Measurements from ENCODE around the gene REV1. TPM values are rescaled to one million over a fixed set of nuclear protein-coding genes. Genes with fewer than 3 reads are reported as not detected.

REV1 gene
- polyA plus RNA-seq, 3 donors, result 6.5 to 39.9 (median 9.5) TPM

GRCh38 chr2:99399795-99400194 lies 90.0 kb downstream of the REV1 start:
- WGBS (ENCODE audit: insufficient coverage), result 100% methylated on average over 1 of the region's 2 CpGs
- Mint-ChIP-seq H3K9me3 (no peaks in the 10 kb centered on the region), H3K4me3 (no peak overlapping the region), H3K4me1 (no peaks in the 10 kb centered on the region), H3K36me3 (peaks cover 86 to 93% of the 10 kb centered on the region in 2 donors), H3K27me3 (ENCODE audit: low read depth in 3 of 3) (peaks cover 0 to 2% (median 1%) of the 10 kb centered on the region in 3 donors), H3K27ac (peak overlapping the region in 1 of 7 donors; percentile 10)
- Histone ChIP-seq H3K4me3 (replicated peaks in 1 of 3; ENCODE audit: low read depth in 2 of 3, low read length in 3 of 3) (no peak overlapping the region), H3K79me2 (ENCODE audit: insufficient read depth, low read length) (no peaks in the 10 kb centered on the region), H3K27me3 (ENCODE audit: control insufficient read depth in 2 of 2, insufficient read depth in 2 of 2, low read length in 2 of 2) (no peaks in the 10 kb centered on the region), H3K9me3 (replicated peaks in 1 of 2; ENCODE audit: control insufficient read depth in 1 of 2, insufficient read depth in 1 of 2, low read length in 2 of 2) (no peaks in the 10 kb centered on the region), H2AFZ (ENCODE audit: insufficient read depth, low read depth, low read length, poor library complexity, severe bottlenecking) (no peak overlapping the region), H3K27ac (ENCODE audit: low read depth in 1 of 2, low read length in 2 of 2) (no peak overlapping the region), H3K9ac (ENCODE audit: insufficient read depth, low read length, poor library complexity, severe bottlenecking) (no peak overlapping the region), H3K36me3 (replicated peaks in 1 of 2; ENCODE audit: control insufficient read depth in 1 of 2, insufficient read depth in 2 of 2, low read length in 2 of 2) (peaks cover 96 to 100% of the 10 kb centered on the region in 2 donors), H4K20me1 (ENCODE audit: insufficient read depth, low read length) (no peaks in the 10 kb centered on the region), H3K4me1 (ENCODE audit: control insufficient read depth in 1 of 2, insufficient read depth in 2 of 2, low read length in 2 of 2) (no peaks in the 10 kb centered on the region), H3K4me2 (replicated peaks; ENCODE audit: extremely low read depth, low read length, poor library complexity, severe bottlenecking) (no peak overlapping the region)
- no peak for TF ChIP-seq CTCF (IDR thresholded peaks at IDR 0.05)
- intact Hi-C loops (cut with micrococcal nuclease), result no loop called here
- DNase-seq, result no peak

GRCh38 chr2:99399063-99399462 lies 90.8 kb downstream of the REV1 start:
- Histone ChIP-seq H3K36me3 (replicated peaks in 1 of 2; ENCODE audit: control insufficient read depth in 1 of 2, insufficient read depth in 2 of 2, low read length in 2 of 2) (peaks cover 96 to 100% of the 10 kb centered on the region in 2 donors), H2AFZ (ENCODE audit: insufficient read depth, low read depth, low read length, poor library complexity, severe bottlenecking) (no peak overlapping the region), H3K9ac (ENCODE audit: insufficient read depth, low read length, poor library complexity, severe bottlenecking) (no peak overlapping the region), H3K79me2 (ENCODE audit: insufficient read depth, low read length) (no peaks in the 10 kb centered on the region), H3K27ac (ENCODE audit: low read depth in 1 of 2, low read length in 2 of 2) (peak overlapping the region in 1 of 2 donors; percentile 16), H3K27me3 (ENCODE audit: control insufficient read depth in 2 of 2, insufficient read depth in 2 of 2, low read length in 2 of 2) (no peaks in the 10 kb centered on the region), H4K20me1 (ENCODE audit: insufficient read depth, low read length) (no peaks in the 10 kb centered on the region), H3K4me2 (replicated peaks; ENCODE audit: extremely low read depth, low read length, poor library complexity, severe bottlenecking) (no peak overlapping the region), H3K9me3 (replicated peaks in 1 of 2; ENCODE audit: control insufficient read depth in 1 of 2, insufficient read depth in 1 of 2, low read length in 2 of 2) (no peaks in the 10 kb centered on the region), H3K4me3 (replicated peaks in 1 of 3; ENCODE audit: low read depth in 2 of 3, low read length in 3 of 3) (no peak overlapping the region), H3K4me1 (ENCODE audit: control insufficient read depth in 1 of 2, insufficient read depth in 2 of 2, low read length in 2 of 2) (no peaks in the 10 kb centered on the region)
- Mint-ChIP-seq H3K27me3 (ENCODE audit: low read depth in 3 of 3) (peaks cover 0 to 2% (median 1%) of the 10 kb centered on the region in 3 donors), H3K4me1 (no peaks in the 10 kb centered on the region), H3K9me3 (no peaks in the 10 kb centered on the region), H3K4me3 (no peak overlapping the region), H3K27ac (no peak overlapping the region), H3K36me3 (peaks cover 85 to 92% of the 10 kb centered on the region in 2 donors)
- WGBS (ENCODE audit: insufficient coverage), result 89% methylated on average over 5 of the region's 5 CpGs
- intact Hi-C loops (cut with micrococcal nuclease), result no loop called here
- no peak for DNase-seq
- no peak for TF ChIP-seq CTCF (IDR thresholded peaks at IDR 0.05)
